ENCODE measurements around the gene TEX48. TPM values are rescaled to one million over a fixed set of nuclear protein-coding genes. Genes with fewer than 3 reads are reported as not detected.

TEX48 gene
- total RNA-seq, 6 experiments from 2014 or later = not detected

- H3K4me1 ChIP-seq = no peaks in the 10 kb centered on the region
- ATAC-seq = no peak
- no peaks in the 10 kb centered on the region for H3K36me3 ChIP-seq
- H3K27me3 ChIP-seq = no peaks in the 10 kb centered on the region
- no peak for TF ChIP-seq POLR2A (IDR thresholded peaks at IDR 0.05)
- TF ChIP-seq CTCF (IDR thresholded peaks at IDR 0.05) = no peak
- no CpG with 5 or more reads among the region's 2 CpGs for WGBS (ENCODE audit: insufficient coverage, low coverage, low lambda C conversion rate, missing lambda C conversion rate)
- H3K4me3 ChIP-seq = no peak overlapping the region
- H3K27ac ChIP-seq = no peak overlapping the region
- H3K9me3 ChIP-seq = no peaks in the 10 kb centered on the region
- DNase-seq = no peak
- intact Hi-C loops (cut with DNase I) = no loop called here
Observed at GRCh38 chr9:114674076-114674797, 7.8 kb downstream of the TEX48 start.

- DNase-seq (no peak), ATAC-seq (peak in 2 of 4 donors; percentile 43 to 66)
- TF ChIP-seq POLR2A (IDR thresholded peaks at IDR 0.05) = no peak
- no peak for TF ChIP-seq CTCF (IDR thresholded peaks at IDR 0.05)
- Histone ChIP-seq H3K36me3 (no peaks in the 10 kb centered on the region), H3K9me3 (no peaks in the 10 kb centered on the region), H3K4me1 (no peaks in the 10 kb centered on the region), H3K27me3 (no peaks in the 10 kb centered on the region), H3K4me3 (no peak overlapping the region), H3K27ac (no peak overlapping the region)
- intact Hi-C loops (cut with DNase I) = no loop called here
- 8% methylated on average over 1 of the region's 1 CpG for WGBS (ENCODE audit: insufficient coverage, low coverage, low lambda C conversion rate, missing lambda C conversion rate)
Observed at GRCh38 chr9:114671605-114672004, 10.4 kb downstream of the TEX48 start.

- H3K27ac ChIP-seq = no peak overlapping the region
- TF ChIP-seq CTCF (IDR thresholded peaks at IDR 0.05) = no peak
- no peak for TF ChIP-seq POLR2A (IDR thresholded peaks at IDR 0.05)
- DNase-seq = no peak
- no peaks in the 10 kb centered on the region for H3K9me3 ChIP-seq
- no peak for ATAC-seq
- intact Hi-C loops (cut with DNase I) = no loop called here
- no peaks in the 10 kb centered on the region for H3K27me3 ChIP-seq
- no peak overlapping the region for H3K4me3 ChIP-seq
- H3K36me3 ChIP-seq = no peaks in the 10 kb centered on the region
- H3K4me1 ChIP-seq = no peaks in the 10 kb centered on the region
Observed at GRCh38 chr9:114669961-114670360, 12.0 kb downstream of the TEX48 start.

GRCh38 chr9:114668146-114668545 lies 13.8 kb downstream of the TEX48 start:
- no peaks in the 10 kb centered on the region for H3K4me1 ChIP-seq
- ATAC-seq (no peak), DNase-seq (no peak)
- TF ChIP-seq CTCF (IDR thresholded peaks at IDR 0.05) = no peak
- no peak for TF ChIP-seq POLR2A (IDR thresholded peaks at IDR 0.05)
- H3K27ac ChIP-seq = no peak overlapping the region
- 71% methylated on average over 6 of the region's 6 CpGs for WGBS (ENCODE audit: insufficient coverage, low coverage, low lambda C conversion rate, missing lambda C conversion rate)
- intact Hi-C loops (cut with DNase I) = no loop called here
- no peaks in the 10 kb centered on the region for H3K9me3 ChIP-seq
- no peak overlapping the region for H3K4me3 ChIP-seq
- H3K27me3 ChIP-seq = no peaks in the 10 kb centered on the region
- H3K36me3 ChIP-seq = no peaks in the 10 kb centered on the region

- no peak for ATAC-seq
- no peak overlapping the region for H3K4me3 ChIP-seq
- no peak overlapping the region for H3K27ac ChIP-seq
- no peaks in the 10 kb centered on the region for H3K4me1 ChIP-seq
- intact Hi-C loops (cut with DNase I) = no loop called here
- no peaks in the 10 kb centered on the region for H3K27me3 ChIP-seq
- no peaks in the 10 kb centered on the region for H3K9me3 ChIP-seq
- no peak for TF ChIP-seq POLR2A (IDR thresholded peaks at IDR 0.05)
- TF ChIP-seq CTCF (IDR thresholded peaks at IDR 0.05) = no peak
- 39% methylated on average over 4 of the region's 4 CpGs for WGBS (ENCODE audit: insufficient coverage, low coverage, low lambda C conversion rate, missing lambda C conversion rate)
- no peaks in the 10 kb centered on the region for H3K36me3 ChIP-seq
- no peak for DNase-seq
Observed at GRCh38 chr9:114666851-114667250, 15.1 kb downstream of the TEX48 start.

Measured in right lobe of liver (tissue), 6 donors.